Thymus (tissue), 14 donors: ENCODE data around the gene MMAA. TPM values are rescaled to one million over a fixed set of nuclear protein-coding genes. Genes with fewer than 3 reads are reported as not detected.
"Not testable (repeated sequence)": the region's sequence is repeated elsewhere in the genome, so short reads cannot be mapped to it uniquely, and the experiment has no call there.

Experiments used
- DNase-seq, 9 donors: peaks; one replicate each; pipeline ENCODE4 v3.0.0-alpha.2; 2013; ENCODE audit warnings: low spot score in 9 of 9, low read depth in 6 of 9, missing footprints in 1 of 9
- H3K27ac ChIP-seq, 2 donors: one replicate each; pipeline ENCODE4 v1.5.1; 2013; ENCODE audit warnings: control low read depth in 1 of 2, low read depth in 1 of 2, low read length in 1 of 2, mild to moderate bottlenecking in 1 of 2, moderate library complexity in 1 of 2
- H3K27me3 ChIP-seq, 2 donors: one replicate each; pipeline ENCODE4 v1.5.1; 2013; ENCODE audit warnings: low read length in 1 of 2; ENCODE audit not compliant: control insufficient read depth in 2 of 2, insufficient read depth in 1 of 2
- H3K36me3 ChIP-seq, 2 donors: one replicate each; pipeline ENCODE4 v1.5.1; 2013; ENCODE audit warnings: low read length in 1 of 2, mild to moderate bottlenecking in 1 of 2, moderate library complexity in 1 of 2; ENCODE audit not compliant: control insufficient read depth in 2 of 2, insufficient read depth in 2 of 2
- H3K4me1 ChIP-seq, 2 donors: one replicate each; pipeline ENCODE4 v1.5.1; 2013; ENCODE audit warnings: low read length in 2 of 2; ENCODE audit not compliant: control insufficient read depth in 2 of 2, insufficient read depth in 2 of 2
- H3K4me3 ChIP-seq, 2 donors: one replicate each; pipeline ENCODE4 v1.5.1; 2013; ENCODE audit warnings: low read length in 2 of 2, control low read depth in 1 of 2, mild to moderate bottlenecking in 1 of 2
- H3K9me3 ChIP-seq, 2 donors: one replicate each; pipeline ENCODE4 v1.5.1; 2013; ENCODE audit warnings: low read length in 1 of 2, mild to moderate bottlenecking in 1 of 2; ENCODE audit not compliant: control insufficient read depth in 2 of 2, insufficient read depth in 1 of 2
- WGBS: extraction: QIAGEN DNeasy Blood & Tissue Kit; methylation state at CpG from one replicate; pipeline ENCODE4 v1.1.7; 2013; 5-methylcytosine and 5-hydroxymethylcytosine counted together
- long read RNA-seq, 10 donors: transcript quantifications; one replicate each; lab custom pipeline, GENCODE V29; 2026
- polyA plus RNA-seq: library from polyadenylated mRNA; stranded (reverse); fragments of 200-250 nt; gene quantifications from one replicate; pipeline ENCODE4 v1.2.3, GENCODE V29; 2013
- total RNA-seq: library from RNA; stranded (reverse); fragments of 120-200 nt; gene quantifications from one replicate; pipeline ENCODE4 v1.2.4, GENCODE V29; 2013
- donor health status: healthy.

The MMAA gene
- total RNA-seq (11.9 TPM), polyA plus RNA-seq (11.7 TPM)
- long read RNA-seq, donor 1 = 0 reads
- long read RNA-seq, donor 2 = 0 reads
- long read RNA-seq, donor 3, full-length matches to known transcripts = 5 of 5 reads
- long read RNA-seq, donor 3, partial matches to known transcripts = 0 of 5 reads
- long read RNA-seq, donor 3, other reads (novel, unspliced or antisense) = 0 of 5 reads
- long read RNA-seq, donor 4, full-length matches to known transcripts = 3 of 3 reads
- long read RNA-seq, donor 4, partial matches to known transcripts = 0 of 3 reads
- long read RNA-seq, donor 4, other reads (novel, unspliced or antisense) = 0 of 3 reads
- long read RNA-seq, donor 5, full-length matches to known transcripts = 6 of 6 reads
- long read RNA-seq, donor 5, partial matches to known transcripts = 0 of 6 reads
- long read RNA-seq, donor 5, other reads (novel, unspliced or antisense) = 0 of 6 reads
- long read RNA-seq, donor 6, full-length matches to known transcripts = 2 of 2 reads
- long read RNA-seq, donor 6, partial matches to known transcripts = 0 of 2 reads
- long read RNA-seq, donor 6, other reads (novel, unspliced or antisense) = 0 of 2 reads
- long read RNA-seq, donor 7, full-length matches to known transcripts = 1 of 1 reads
- long read RNA-seq, donor 7, partial matches to known transcripts = 0 of 1 reads
- long read RNA-seq, donor 7, other reads (novel, unspliced or antisense) = 0 of 1 reads
- long read RNA-seq, donor 8, partial matches to known transcripts = 0 of 1 reads
- long read RNA-seq, donor 8, other reads (novel, unspliced or antisense) = 0 of 1 reads
- long read RNA-seq, donor 9, full-length matches to known transcripts = 5 of 5 reads
- long read RNA-seq, donor 9, partial matches to known transcripts = 0 of 5 reads
- long read RNA-seq, donor 9, other reads (novel, unspliced or antisense) = 0 of 5 reads
- long read RNA-seq, donor 10, full-length matches to known transcripts = 2 of 2 reads
- long read RNA-seq, donor 10, partial matches to known transcripts = 0 of 2 reads
- long read RNA-seq, donor 10, other reads (novel, unspliced or antisense) = 0 of 2 reads

DNA sequence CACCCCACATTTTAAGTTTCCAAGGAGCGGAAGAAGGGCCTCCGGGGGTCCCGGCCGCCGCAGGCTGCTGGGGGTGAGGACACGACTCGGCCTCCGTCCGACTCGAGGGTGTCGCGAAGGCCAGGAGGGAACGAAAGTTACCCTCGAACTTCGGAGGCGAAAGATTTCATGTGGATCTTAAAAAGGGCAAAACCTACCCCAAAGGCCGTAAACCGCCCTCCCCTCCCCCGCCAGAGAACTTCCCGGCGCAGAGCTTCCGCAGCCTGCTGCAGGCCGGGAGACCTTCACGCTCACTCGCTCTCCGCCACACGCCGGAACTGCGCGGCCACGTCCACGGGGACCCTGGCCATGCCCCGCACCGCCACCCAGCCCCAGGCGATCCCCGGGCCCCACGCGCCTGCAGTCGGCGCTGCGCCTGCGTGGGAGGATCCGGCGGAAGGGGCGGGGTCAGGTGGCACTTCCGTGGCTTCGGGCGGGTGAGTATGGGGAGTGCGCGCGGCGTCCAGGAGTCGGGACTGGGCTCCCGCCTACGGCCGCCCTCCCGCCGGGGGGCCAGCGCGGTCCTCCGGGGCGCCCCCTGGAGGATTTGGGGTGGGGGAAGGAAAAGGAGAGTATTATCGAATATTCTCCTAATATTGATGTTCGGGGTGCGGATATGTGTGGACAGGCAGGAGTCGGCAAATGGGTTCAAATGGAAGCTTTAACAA, at the start of gene MMAA:
MMAA (plus strand) TSS at position 454 of the 707 bp plus-strand sequence. CDS start 19,755 bp downstream, outside the sequence.
- Histone ChIP-seq H3K4me3 (peak within 1 kb of the TSS; percentile 86 to 94), H3K27me3 (no peaks in the 10 kb centered on the region), H3K27ac (peak within 1 kb of the TSS; percentile 92 to 99), H3K9me3 (no peaks in the 10 kb centered on the region), H3K36me3 (no peaks in the 10 kb centered on the region), H3K4me1 (peaks cover 10 to 13% of the 10 kb centered on the region in 2 donors)
- peak; percentile 73 to 94 (median 86) for DNase-seq
- under 1% methylated on average over 66 of the region's 66 CpGs for WGBS

- 91% methylated on average over 7 of the region's 7 CpGs for WGBS
- not testable (repeated sequence) for H3K4me1 ChIP-seq, H3K27ac ChIP-seq, H3K9me3 ChIP-seq, H3K36me3 ChIP-seq, H3K27me3 ChIP-seq, H3K4me3 ChIP-seq, DNase-seq
These were observed 44.6 kb upstream of the MMAA start for GRCh38 chr4:145574546-145574945.

GRCh38 chr4:145580906-145581305, 38.3 kb upstream of the MMAA start:
- WGBS = 95% methylated on average over 3 of the region's 3 CpGs
- Histone ChIP-seq H3K4me1 (no peaks in the 10 kb centered on the region), H3K27me3 (no peaks in the 10 kb centered on the region), H3K36me3 (no peaks in the 10 kb centered on the region), H3K27ac (no peak overlapping the region), H3K9me3 (no peaks in the 10 kb centered on the region), H3K4me3 (no peak overlapping the region)
- no peak for DNase-seq

- no peak overlapping the region for H3K4me3 ChIP-seq
- 95% methylated on average over 6 of the region's 6 CpGs for WGBS
- H3K36me3 ChIP-seq = no peaks in the 10 kb centered on the region
- no peak overlapping the region for H3K27ac ChIP-seq
- H3K4me1 ChIP-seq = no peaks in the 10 kb centered on the region
- H3K27me3 ChIP-seq = no peaks in the 10 kb centered on the region
- no peaks in the 10 kb centered on the region for H3K9me3 ChIP-seq
- no peak for DNase-seq
These were observed 35.8 kb upstream of the MMAA start for GRCh38 chr4:145583191-145584055.

- H3K27me3 ChIP-seq = no peaks in the 10 kb centered on the region
- H3K36me3 ChIP-seq = no peaks in the 10 kb centered on the region
- H3K4me3 ChIP-seq = no peak overlapping the region
- no peaks in the 10 kb centered on the region for H3K4me1 ChIP-seq
- no peaks in the 10 kb centered on the region for H3K9me3 ChIP-seq
- DNase-seq = no peak
- H3K27ac ChIP-seq = no peak overlapping the region
- WGBS = 68% methylated on average over 3 of the region's 3 CpGs
These were observed 32.0 kb upstream of the MMAA start for GRCh38 chr4:145587088-145587754.

DNA sequence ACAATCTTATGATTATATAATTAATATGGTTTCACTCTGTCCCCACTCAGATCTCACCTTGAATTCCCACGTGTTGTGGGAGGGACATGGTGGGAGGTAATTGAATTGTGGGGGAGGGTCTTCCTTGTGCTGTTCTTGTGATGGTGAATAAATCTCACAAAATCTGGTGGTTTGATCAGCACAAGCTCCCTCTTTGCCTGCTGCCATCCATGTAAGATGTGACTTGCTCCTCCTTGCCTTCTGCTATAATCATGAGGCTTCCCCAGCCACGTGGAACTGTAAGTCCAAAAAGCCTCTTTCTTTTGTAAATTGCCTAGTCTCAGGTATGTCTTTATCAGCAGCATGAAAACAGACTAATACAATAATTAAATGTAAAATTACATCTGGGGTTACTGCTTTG, 29.8 kb upstream of the MMAA start:
- WGBS = 93% methylated on average over 2 of the region's 2 CpGs
- not testable (repeated sequence) for DNase-seq, H3K9me3 ChIP-seq, H3K4me3 ChIP-seq, H3K36me3 ChIP-seq, H3K4me1 ChIP-seq, H3K27me3 ChIP-seq, H3K27ac ChIP-seq

- H3K4me3 ChIP-seq = no peak overlapping the region
- 95% methylated on average over 3 of the region's 3 CpGs for WGBS
These were observed 29.1 kb upstream of the MMAA start for GRCh38 chr4:145589916-145590702.

More at GRCh38 chr4:145589916-145590702, 29.1 kb upstream of the MMAA start:
- no peaks in the 10 kb centered on the region for H3K27me3 ChIP-seq
- no peak overlapping the region for H3K27ac ChIP-seq
- no peaks in the 10 kb centered on the region for H3K4me1 ChIP-seq
- no peak for DNase-seq
- no peaks in the 10 kb centered on the region for H3K9me3 ChIP-seq
- no peaks in the 10 kb centered on the region for H3K36me3 ChIP-seq
